ENCODE data around the gene LCLAT1. TPM values are rescaled to one million over a fixed set of nuclear protein-coding genes. Genes with fewer than 3 reads are reported as not detected.
A peak's percentile ranks its signal among the peaks of the same experiment; 100 is the strongest.

The LCLAT1 gene
- total RNA-seq, 1 donor from 2014 or later = 26.7 TPM

GRCh38 chr2:30410217-30410616 is 36.8 kb upstream of the LCLAT1 start:
- peak; percentile 84 for DNase-seq (ENCODE audit: low read depth)
- H3K27me3 ChIP-seq (ENCODE audit: control insufficient read depth, insufficient read depth, low read length) = no peaks in the 10 kb centered on the region
- H3K4me3 ChIP-seq (ENCODE audit: low read depth, low read length) = no peak overlapping the region
- no peak for TF ChIP-seq CTCF (IDR thresholded peaks at IDR 0.05; ENCODE audit: insufficient read depth, low read length, poor library complexity, severe bottlenecking)
- no peaks in the 10 kb centered on the region for H3K36me3 ChIP-seq (ENCODE audit: control insufficient read depth, insufficient read depth, low read length)

GRCh38 chr2:30412047-30412683 is 34.9 kb upstream of the LCLAT1 start:
- Histone ChIP-seq H3K27me3 (ENCODE audit: control insufficient read depth, insufficient read depth, low read length) (no peaks in the 10 kb centered on the region), H3K4me3 (ENCODE audit: low read depth, low read length) (no peak overlapping the region), H3K36me3 (ENCODE audit: control insufficient read depth, insufficient read depth, low read length) (no peaks in the 10 kb centered on the region)
- no peak for DNase-seq (ENCODE audit: low read depth)
- no peak for TF ChIP-seq CTCF (IDR thresholded peaks at IDR 0.05; ENCODE audit: insufficient read depth, low read length, poor library complexity, severe bottlenecking)

DNA sequence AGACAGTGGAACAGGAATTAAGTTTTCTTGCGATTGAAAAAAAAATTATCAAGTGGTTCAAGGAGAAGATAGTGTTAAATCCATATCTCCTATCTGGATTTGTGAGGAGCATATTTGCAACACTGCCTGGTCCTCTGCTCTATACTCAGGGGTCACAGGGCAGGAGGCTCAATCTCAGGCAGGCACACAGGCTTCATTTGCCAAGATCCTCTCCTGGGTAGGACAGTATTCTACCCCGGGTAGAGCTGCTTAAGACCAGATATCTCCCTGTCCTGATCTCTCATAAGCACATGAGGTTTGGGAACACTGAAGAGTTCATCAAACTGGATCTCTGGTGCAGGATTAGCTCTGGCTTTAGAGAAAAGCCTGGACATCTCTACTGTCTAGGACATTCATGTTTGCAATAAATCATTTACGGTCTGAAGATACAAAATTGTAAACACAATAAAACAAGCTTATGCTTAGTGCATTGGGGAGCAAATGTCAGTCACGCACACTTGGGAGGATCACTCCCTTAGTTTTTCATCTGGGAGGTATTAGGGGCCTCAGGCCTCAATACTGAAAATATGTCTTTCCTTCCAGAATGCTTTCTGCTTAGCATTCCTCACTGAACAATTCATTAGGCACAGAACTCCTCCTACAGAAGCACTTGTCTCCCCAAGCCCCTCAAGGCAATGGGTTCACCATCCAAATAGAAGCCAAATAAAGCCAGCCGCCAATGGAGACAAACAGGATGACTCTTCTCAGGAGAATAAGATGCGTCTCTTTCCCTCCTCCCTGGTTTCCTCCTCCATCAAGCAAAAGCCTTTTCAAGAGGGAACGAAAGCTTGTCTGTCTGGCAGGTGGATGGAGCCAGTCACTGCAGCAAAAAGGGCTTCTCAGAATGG is 34.1 kb upstream of the LCLAT1 start:
- Histone ChIP-seq H3K36me3 (ENCODE audit: control insufficient read depth, insufficient read depth, low read length) (no peaks in the 10 kb centered on the region), H3K27me3 (ENCODE audit: control insufficient read depth, insufficient read depth, low read length) (no peaks in the 10 kb centered on the region), H3K4me3 (ENCODE audit: low read depth, low read length) (no peak overlapping the region)
- TF ChIP-seq CTCF (IDR thresholded peaks at IDR 0.05; ENCODE audit: insufficient read depth, low read length, poor library complexity, severe bottlenecking) = no peak
- DNase-seq (ENCODE audit: low read depth) = no peak

GRCh38 chr2:30414961-30415360 is 32.1 kb upstream of the LCLAT1 start:
- Histone ChIP-seq H3K36me3 (ENCODE audit: control insufficient read depth, insufficient read depth, low read length) (no peaks in the 10 kb centered on the region), H3K4me3 (ENCODE audit: low read depth, low read length) (no peak overlapping the region), H3K27me3 (ENCODE audit: control insufficient read depth, insufficient read depth, low read length) (no peaks in the 10 kb centered on the region)
- DNase-seq (ENCODE audit: low read depth) = no peak
- no peak for TF ChIP-seq CTCF (IDR thresholded peaks at IDR 0.05; ENCODE audit: insufficient read depth, low read length, poor library complexity, severe bottlenecking)

DNA sequence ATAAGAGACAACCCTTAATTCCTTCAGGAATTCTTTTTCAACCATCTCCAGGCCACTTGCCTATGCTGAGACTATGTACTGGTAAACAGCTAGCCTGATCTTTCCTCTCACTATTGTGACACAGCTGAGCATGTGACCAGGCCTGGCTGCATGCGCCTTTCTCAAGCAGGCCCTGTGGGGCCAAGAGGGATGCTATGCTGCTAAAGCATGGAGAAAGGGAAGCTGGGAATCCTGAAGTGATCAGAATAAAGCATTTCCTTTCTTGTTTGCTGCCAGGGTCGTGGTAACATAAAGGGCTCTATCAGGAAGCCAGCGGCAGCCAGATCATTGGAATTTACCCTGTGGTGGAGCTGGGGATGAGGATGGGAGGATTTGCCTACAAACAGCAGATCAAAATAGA is 29.8 kb upstream of the LCLAT1 start:
- no peak overlapping the region for H3K4me3 ChIP-seq (ENCODE audit: low read depth, low read length)
- no peak for DNase-seq (ENCODE audit: low read depth)
- no peak for TF ChIP-seq CTCF (IDR thresholded peaks at IDR 0.05; ENCODE audit: insufficient read depth, low read length, poor library complexity, severe bottlenecking)

More for the DNA sequence above, 29.8 kb upstream of the LCLAT1 start:
- H3K27me3 ChIP-seq (ENCODE audit: control insufficient read depth, insufficient read depth, low read length) = no peaks in the 10 kb centered on the region
- no peaks in the 10 kb centered on the region for H3K36me3 ChIP-seq (ENCODE audit: control insufficient read depth, insufficient read depth, low read length)
